Measurements from ENCODE around the gene DNAH12. TPM values are rescaled to one million over a fixed set of nuclear protein-coding genes. Genes with fewer than 3 reads are reported as not detected.

Gene DNAH12, protein sequence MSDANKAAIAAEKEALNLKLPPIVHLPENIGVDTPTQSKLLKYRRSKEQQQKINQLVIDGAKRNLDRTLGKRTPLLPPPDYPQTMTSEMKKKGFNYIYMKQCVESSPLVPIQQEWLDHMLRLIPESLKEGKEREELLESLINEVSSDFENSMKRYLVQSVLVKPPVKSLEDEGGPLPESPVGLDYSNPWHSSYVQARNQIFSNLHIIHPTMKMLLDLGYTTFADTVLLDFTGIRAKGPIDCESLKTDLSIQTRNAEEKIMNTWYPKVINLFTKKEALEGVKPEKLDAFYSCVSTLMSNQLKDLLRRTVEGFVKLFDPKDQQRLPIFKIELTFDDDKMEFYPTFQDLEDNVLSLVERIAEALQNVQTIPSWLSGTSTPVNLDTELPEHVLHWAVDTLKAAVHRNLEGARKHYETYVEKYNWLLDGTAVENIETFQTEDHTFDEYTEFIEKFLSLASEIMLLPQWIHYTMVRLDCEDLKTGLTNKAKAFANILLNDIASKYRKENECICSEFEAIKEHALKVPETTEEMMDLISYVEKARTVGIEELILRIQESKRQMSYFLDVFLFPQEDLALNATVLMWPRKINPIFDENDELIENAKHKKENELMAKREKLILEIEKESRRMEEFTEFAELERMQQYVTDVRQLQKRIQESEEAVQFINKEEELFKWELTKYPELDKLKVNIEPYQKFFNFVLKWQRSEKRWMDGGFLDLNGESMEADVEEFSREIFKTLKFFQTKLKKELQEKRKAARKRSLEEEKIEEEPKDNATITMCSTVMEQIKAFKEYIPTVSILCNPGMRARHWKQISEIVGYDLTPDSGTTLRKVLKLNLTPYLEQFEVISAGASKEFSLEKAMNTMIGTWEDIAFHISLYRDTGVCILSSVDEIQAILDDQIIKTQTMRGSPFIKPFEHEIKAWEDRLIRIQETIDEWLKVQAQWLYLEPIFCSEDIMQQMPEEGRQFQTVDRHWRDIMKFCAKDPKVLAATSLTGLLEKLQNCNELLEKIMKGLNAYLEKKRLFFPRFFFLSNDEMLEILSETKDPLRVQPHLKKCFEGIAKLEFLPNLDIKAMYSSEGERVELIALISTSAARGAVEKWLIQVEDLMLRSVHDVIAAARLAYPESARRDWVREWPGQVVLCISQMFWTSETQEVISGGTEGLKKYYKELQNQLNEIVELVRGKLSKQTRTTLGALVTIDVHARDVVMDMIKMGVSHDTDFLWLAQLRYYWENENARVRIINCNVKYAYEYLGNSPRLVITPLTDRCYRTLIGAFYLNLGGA (N-terminal part only)
- total RNA-seq (2014; rRNA removed; shearing (Covaris generic)): not detected in 2 replicates
- 0.21 TPM in 1 of 2 replicates, not detected in the other for total RNA-seq (2022)
- Bru-seq, nascent RNA: percentile 9 among the genes with signal in this experiment
- percentile 18 among the genes with signal in this experiment for BruChase-seq, experiment 1, labeled RNA remaining after a 6-hour chase
- BruChase-seq, experiment 2, labeled RNA remaining after a 2-hour chase: percentile 16 among the genes with signal in this experiment
- long read RNA-seq: 0 reads

- CTCF ChIA-PET (ENCODE audit: unreplicated experiment): no interaction called here
- Histone ChIP-seq H3K36me3 (ENCODE audit: insufficient read depth, low read length) (no peaks in the 10 kb centered on the region), H3K79me2 (ENCODE audit: insufficient read depth, low read depth, low read length) (no peaks in the 10 kb centered on the region), H3K4me2 (ENCODE audit: low read length) (peak within 1 kb of the TSS; percentile 36), H4K20me1 (ENCODE audit: insufficient read depth, low read length) (no peaks in the 10 kb centered on the region), H2AFZ (ENCODE audit: low read length) (peak within 1 kb of the TSS; percentile 30; the same call in 1 of the 2 replicates), H3K9me3 (ENCODE audit: low read length) (no peaks in the 10 kb centered on the region), H3K4me1 (ENCODE audit: insufficient read depth, low read length, poor library complexity, severe bottlenecking) (peaks cover 15% of the 10 kb centered on the region), H3K9me2 (ENCODE audit: insufficient read depth, low read length) (no peaks in the 10 kb centered on the region), H3K27ac (ENCODE audit: low read depth, low read length, poor library complexity, severe bottlenecking) (no peak within 1 kb of the TSS), H3K4me3 (ENCODE audit: low read depth, low read length, poor library complexity, severe bottlenecking) (no peak within 1 kb of the TSS)
- intact Hi-C loops (cut with micrococcal nuclease; ENCODE audit: unreplicated experiment): no loop called here
- BruUV-seq (replicated peaks): no TSS peak
- TF ChIP-seq, protein P1, sequence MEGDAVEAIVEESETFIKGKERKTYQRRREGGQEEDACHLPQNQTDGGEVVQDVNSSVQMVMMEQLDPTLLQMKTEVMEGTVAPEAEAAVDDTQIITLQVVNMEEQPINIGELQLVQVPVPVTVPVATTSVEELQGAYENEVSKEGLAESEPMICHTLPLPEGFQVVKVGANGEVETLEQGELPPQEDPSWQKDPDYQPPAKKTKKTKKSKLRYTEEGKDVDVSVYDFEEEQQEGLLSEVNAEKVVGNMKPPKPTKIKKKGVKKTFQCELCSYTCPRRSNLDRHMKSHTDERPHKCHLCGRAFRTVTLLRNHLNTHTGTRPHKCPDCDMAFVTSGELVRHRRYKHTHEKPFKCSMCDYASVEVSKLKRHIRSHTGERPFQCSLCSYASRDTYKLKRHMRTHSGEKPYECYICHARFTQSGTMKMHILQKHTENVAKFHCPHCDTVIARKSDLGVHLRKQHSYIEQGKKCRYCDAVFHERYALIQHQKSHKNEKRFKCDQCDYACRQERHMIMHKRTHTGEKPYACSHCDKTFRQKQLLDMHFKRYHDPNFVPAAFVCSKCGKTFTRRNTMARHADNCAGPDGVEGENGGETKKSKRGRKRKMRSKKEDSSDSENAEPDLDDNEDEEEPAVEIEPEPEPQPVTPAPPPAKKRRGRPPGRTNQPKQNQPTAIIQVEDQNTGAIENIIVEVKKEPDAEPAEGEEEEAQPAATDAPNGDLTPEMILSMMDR (conservative IDR thresholded peaks at IDR 0.05; ENCODE audit: low read length): no peak
- TF ChIP-seq EZH2phosphoT487 (IDR thresholded peaks at IDR 0.05; ENCODE audit: borderline replicate concordance, low read depth, low read length): no peak
- peak; percentile 38 for DNase-seq (ENCODE audit: low spot score)
- POLR2A ChIA-PET: interaction anchor here (0.5 kb wide), 1 partner anchor 869 kb away, joined by 3 read pairs; no protein-coding TSS in a partner anchor
These were observed at the start of gene DNAH12 for GRCh38 chr3:57544181-57545125. Gene DNAH12 (minus strand): TSS chr3:57544344. CDS start chr3:57542870, 1,474 bp downstream.

GRCh38 chr3:57592306-57592705, 48.2 kb upstream of the DNAH12 start:
- H3K27ac ChIP-seq (ENCODE audit: low read depth, low read length, poor library complexity, severe bottlenecking): no peak overlapping the region
- peaks cover 91% of the 10 kb centered on the region for H3K79me2 ChIP-seq (ENCODE audit: insufficient read depth, low read depth, low read length)
- H3K4me3 ChIP-seq (ENCODE audit: low read depth, low read length, poor library complexity, severe bottlenecking): no peak overlapping the region
- CTCF ChIA-PET (ENCODE audit: unreplicated experiment): no interaction called here
- no peak overlapping the region for H3K4me2 ChIP-seq (ENCODE audit: low read length)
- TF ChIP-seq, protein P1 (conservative IDR thresholded peaks at IDR 0.05; ENCODE audit: low read length): no peak
- TF ChIP-seq EZH2phosphoT487 (IDR thresholded peaks at IDR 0.05; ENCODE audit: borderline replicate concordance, low read depth, low read length): no peak
- intact Hi-C loops (cut with micrococcal nuclease; ENCODE audit: unreplicated experiment): no loop called here
- H3K9me3 ChIP-seq (ENCODE audit: low read length): 0 out of 2 replicates have a peak, but pooled peaks cover 4% of the 10 kb centered on the region
- no TSS peak for BruUV-seq (replicated peaks)
- peaks cover 26% of the 10 kb centered on the region for H3K4me1 ChIP-seq (ENCODE audit: insufficient read depth, low read length, poor library complexity, severe bottlenecking)
- no peak overlapping the region for H2AFZ ChIP-seq (ENCODE audit: low read length)
- POLR2A ChIA-PET: interaction anchor here (0.6 kb wide), 1 partner anchor 264 kb away, joined by 3 read pairs; no protein-coding TSS in a partner anchor
- no peaks in the 10 kb centered on the region for H3K9me2 ChIP-seq (ENCODE audit: insufficient read depth, low read length)
- peaks cover 60% of the 10 kb centered on the region for H3K36me3 ChIP-seq (ENCODE audit: insufficient read depth, low read length)
- DNase-seq (ENCODE audit: low spot score): no peak
- peaks cover 32% of the 10 kb centered on the region for H4K20me1 ChIP-seq (ENCODE audit: insufficient read depth, low read length)

Measured in OCI-LY7 (cell line).